GM13977 (cell line): ENCODE data around the gene SLC6A13.

ENCODE experiments used
- DNase-seq: peaks from one replicate; pipeline ENCODE4 v3.0.0; 2012; ENCODE audit warnings: low spot score
- in situ Hi-C: fragments of 300-500 bp; cut with MboI; formaldehyde crosslinking; loops from one replicate; pipeline ENCODE4 v1.12.0; 2022; ENCODE audit warnings: low sequenced_read_pairs, low pct_unique_long_range_greater_than_20kb, mixed read lengths, inconsistent platforms; ENCODE audit not compliant: unreplicated experiment
- TF ChIP-seq, protein P1 (sequence below): IDR thresholded peaks from 2 replicates; pipeline ENCODE4 v1.5.1; 2012; ENCODE audit warnings: mild to moderate bottlenecking, control low read depth; ENCODE audit not compliant: insufficient read depth; ENCODE audit errors: extremely low read depth, missing control alignments

The SLC6A13 gene

DNA sequence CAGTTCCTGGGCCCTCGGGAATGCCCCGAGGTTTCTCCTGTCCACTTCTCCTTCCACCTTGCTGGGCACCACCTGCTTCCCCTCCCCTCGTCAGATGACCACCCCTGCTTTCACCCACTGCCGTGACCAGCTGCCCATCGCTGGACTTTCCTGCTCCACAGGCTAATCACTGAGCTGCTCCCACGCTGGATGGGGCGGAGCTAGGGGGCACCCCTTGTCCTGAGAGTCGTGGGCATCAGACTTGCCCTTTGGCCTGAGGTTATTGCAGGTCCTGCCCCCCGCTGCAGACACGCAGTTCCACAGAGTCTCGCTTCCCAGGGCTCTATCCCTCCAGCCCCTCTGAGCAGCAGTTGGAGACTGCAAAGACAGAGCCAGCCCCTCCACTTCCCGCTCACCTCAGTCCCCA, 49.1 kb downstream of the SLC6A13 start:
- DNase-seq: no peak
- TF ChIP-seq, protein P1, sequence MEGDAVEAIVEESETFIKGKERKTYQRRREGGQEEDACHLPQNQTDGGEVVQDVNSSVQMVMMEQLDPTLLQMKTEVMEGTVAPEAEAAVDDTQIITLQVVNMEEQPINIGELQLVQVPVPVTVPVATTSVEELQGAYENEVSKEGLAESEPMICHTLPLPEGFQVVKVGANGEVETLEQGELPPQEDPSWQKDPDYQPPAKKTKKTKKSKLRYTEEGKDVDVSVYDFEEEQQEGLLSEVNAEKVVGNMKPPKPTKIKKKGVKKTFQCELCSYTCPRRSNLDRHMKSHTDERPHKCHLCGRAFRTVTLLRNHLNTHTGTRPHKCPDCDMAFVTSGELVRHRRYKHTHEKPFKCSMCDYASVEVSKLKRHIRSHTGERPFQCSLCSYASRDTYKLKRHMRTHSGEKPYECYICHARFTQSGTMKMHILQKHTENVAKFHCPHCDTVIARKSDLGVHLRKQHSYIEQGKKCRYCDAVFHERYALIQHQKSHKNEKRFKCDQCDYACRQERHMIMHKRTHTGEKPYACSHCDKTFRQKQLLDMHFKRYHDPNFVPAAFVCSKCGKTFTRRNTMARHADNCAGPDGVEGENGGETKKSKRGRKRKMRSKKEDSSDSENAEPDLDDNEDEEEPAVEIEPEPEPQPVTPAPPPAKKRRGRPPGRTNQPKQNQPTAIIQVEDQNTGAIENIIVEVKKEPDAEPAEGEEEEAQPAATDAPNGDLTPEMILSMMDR: no peak
- in situ Hi-C loops: no loop called here

DNA sequence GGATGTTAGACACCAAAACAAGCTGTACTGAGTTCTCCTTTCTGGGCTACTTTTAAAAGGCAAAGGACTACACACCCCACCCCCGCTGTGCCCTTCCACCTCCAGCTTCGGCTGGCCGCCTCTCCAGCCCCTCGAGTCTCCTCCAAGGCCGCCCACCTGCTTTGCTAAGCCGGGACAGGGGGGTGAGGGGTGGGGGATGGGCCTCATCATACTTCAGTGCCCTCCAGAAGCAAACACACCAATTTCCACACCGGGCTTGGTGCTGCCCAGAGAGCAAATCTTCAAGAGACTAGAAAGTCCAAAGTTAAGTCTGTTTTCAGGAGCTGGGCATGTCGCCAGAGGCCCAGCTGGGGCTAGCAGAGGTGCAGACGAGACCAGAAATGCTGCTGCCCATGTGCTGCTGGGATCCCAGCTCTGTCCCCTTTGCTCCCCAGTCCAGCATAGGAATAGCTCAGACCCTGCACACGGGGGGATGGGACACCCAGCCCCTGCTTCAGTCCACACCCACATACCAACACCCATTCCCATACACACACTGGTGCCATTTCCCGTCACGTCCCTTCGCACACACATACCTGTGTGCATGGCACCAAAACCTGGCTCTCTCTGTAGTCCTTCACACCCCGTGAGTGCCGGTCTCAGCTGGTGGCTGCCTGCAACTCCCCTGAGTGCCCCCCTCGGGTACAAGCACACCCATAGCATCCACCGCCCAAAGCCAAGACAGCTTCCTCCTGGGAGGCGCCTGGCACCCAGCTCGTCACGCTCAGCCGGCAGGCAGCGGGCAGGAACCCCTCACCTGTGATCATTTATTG, 49.7 kb downstream of the SLC6A13 start:
- in situ Hi-C loops: no loop called here
- TF ChIP-seq, protein P1: no peak
- DNase-seq: no peak

DNA sequence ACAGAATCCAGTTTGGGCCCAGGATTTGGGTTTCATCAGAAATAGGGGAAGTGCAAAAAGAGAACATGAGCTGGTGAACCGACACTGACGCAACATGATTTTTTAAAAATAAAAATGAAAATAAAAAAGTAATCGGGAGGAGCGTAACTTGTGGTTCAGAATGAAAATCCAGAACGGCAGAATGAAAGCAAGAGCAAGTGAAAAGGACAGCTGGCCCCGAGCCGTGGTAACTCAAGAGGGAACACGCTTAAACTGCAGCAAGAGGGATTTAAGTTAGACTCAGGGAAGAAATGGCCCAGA, 50.3 kb downstream of the SLC6A13 start:
- TF ChIP-seq, protein P1: no peak
- in situ Hi-C loops: no loop called here
- peak; percentile 58 for DNase-seq

DNA sequence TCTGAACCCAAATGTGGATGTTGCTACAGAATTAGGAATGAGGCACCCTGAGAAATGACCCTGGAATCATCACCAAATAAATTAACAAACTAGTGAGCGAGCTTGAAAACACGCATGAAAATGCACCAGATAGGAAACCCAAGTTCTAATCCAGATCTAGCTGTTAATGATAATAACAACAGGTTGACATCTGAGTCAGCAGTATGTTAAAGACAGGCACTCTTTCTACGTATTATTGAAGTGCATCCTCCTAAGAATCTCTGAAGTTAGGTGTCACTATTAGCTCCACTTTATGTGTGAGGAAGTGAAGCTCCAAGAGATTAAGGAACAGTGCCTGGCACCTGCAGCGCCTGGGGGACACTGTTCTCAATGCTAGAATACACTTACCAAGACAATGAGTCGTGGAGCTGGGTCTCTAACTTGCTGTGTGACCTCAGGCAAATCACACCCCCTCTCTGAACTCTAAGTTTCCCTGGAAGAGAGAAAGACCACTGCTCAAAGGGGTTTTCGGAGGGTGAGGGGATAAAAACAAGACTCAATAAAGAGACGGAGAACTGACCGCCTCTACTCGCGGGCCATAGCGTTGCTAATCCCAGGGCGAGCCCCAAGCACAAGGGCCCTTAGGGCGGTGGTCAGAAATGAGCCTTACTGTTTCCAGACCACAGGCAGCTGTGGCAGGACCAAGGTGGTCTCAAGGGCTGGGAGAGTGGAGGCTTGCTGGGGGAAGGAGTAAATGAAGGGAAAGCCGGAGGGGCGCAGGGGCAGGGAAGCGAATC, 50.8 kb downstream of the SLC6A13 start:
- no peak for DNase-seq
- TF ChIP-seq, protein P1: no peak
- in situ Hi-C loops: no loop called here

DNA sequence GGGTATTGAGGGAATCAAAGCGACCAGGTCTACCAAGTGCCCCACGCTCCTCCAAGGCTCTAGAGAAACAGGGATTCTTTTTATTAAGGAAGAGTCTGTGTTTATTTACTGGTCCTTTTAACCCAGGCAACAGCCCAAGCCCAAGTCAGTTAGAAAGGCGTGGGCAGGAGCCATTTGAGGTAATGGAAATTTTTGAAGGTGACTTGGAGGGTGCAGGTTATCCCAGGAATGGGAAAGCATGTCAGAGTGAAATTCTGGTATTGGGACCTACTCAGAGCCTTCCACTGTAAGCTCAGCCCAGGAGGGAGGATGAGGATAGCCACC, 51.5 kb downstream of the SLC6A13 start:
- TF ChIP-seq, protein P1: no peak
- in situ Hi-C loops: no loop called here
- no peak for DNase-seq

DNA sequence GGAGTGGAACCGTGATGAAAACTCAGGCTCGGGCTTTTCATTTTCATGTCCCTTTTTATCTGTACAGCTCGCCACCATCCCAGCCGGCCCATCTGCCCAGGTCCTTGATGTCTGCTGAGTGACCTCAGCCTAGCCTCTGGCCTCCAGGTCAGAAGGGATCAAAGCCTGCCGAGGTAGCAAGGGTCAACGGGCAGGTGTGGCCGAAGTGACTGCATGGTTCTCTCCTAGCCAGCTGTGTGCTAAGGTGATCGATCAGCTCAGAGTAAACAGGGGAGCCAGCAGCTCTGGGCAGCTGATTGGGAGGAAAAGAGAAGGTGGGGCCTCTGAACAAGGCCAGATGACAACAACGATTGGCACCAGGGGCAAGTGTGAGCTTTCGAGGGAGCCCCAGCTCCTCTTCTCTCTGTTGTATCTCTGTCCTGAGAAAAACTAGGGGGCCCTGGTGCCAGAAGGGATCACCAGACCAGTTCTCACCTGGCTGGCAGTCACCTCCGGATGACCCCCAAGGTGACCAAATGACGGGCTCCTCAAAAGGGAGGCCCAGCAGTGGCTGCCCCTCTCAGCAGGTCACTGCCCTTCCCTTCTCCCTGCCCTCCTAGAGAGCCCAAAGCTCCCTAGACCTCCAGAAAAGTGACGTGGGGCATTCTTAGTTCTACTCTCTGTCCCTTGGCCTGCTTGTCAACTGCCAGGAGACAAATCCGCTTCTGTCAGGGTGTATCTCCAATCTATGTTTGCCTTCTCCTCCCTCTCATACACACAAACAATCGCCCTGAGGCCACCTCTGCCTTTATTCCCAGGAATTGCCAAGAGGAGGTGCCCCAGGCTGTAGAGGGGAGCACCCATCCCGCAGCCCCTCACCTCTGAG, 52.1 kb downstream of the SLC6A13 start:
- TF ChIP-seq, protein P1: no peak
- no peak for DNase-seq
- in situ Hi-C loops: no loop called here
